Activated naive CD4-positive, alpha-beta T cell treated with anti-CD3 and anti-CD28 coated beads, Interleukin-2, amount 50 U/mL, for 24 hours (primary cell): ENCODE data around the gene HOXA1.

Source experiments
- H3K27ac Mint-ChIP-seq: one replicate; pipeline ENCODE4 v1.8.0; 2021; ENCODE audit warnings: mild to moderate bottlenecking, mixed read lengths
- H3K27me3 Mint-ChIP-seq: one replicate; pipeline ENCODE4 v1.8.0; 2021; ENCODE audit warnings: mixed read lengths
- H3K36me3 Mint-ChIP-seq: one replicate; pipeline ENCODE4 v1.8.0; 2021; ENCODE audit warnings: mixed read lengths
- H3K4me1 Mint-ChIP-seq: one replicate; pipeline ENCODE4 v1.8.0; 2021; ENCODE audit warnings: mixed read lengths
- H3K4me3 Mint-ChIP-seq: one replicate; pipeline ENCODE4 v1.8.0; 2021; ENCODE audit warnings: mild to moderate bottlenecking, mixed read lengths
- H3K9me3 Mint-ChIP-seq: one replicate; pipeline ENCODE4 v1.8.0; 2021; ENCODE audit warnings: mixed read lengths

Gene HOXA1

DNA sequence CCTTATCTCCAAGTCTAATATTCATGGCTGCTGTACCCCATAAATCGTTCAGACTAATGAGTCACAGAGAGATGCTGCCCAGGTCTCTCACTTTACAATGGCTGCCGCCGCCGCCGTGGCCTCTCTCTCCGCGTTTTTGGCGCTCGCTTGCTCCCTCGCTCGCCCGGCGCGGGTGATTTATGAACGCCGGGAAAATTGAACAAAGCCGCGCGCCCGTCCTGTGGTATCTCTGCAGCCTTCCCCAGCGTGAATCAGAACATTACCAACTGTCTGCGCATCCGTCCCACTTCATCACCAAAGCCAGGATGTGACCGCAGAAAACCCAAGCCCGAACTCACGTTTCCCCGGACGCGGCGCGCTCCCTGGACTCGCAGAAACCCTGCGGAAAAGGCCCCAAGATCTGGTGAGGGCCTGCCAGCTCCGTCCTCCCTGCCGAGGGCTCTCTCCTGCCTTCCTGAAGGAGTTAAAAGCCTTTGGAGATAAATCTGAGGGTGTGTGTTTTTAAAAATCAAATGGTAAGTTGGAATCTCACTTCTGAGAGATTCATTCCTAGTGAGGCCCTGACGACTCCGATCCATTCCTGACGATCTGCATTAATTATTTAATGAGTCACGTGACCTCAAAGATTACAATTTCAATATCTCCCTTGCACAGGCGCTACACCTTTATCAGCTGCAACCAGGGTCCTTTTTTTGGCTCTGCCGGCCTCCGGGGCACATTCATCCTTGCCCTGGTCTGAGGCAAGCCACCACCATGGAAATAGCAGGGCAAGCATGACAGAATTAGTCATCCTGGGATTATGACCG, 28.5 kb upstream of the HOXA1 start:
- no peak overlapping the region for H3K4me3 Mint-ChIP-seq
- no peaks in the 10 kb centered on the region for H3K9me3 Mint-ChIP-seq
- no peaks in the 10 kb centered on the region for H3K36me3 Mint-ChIP-seq
- H3K27ac Mint-ChIP-seq, result no peak overlapping the region
- H3K27me3 Mint-ChIP-seq, result peaks cover 17% of the 10 kb centered on the region
- H3K4me1 Mint-ChIP-seq, result no peaks in the 10 kb centered on the region

DNA sequence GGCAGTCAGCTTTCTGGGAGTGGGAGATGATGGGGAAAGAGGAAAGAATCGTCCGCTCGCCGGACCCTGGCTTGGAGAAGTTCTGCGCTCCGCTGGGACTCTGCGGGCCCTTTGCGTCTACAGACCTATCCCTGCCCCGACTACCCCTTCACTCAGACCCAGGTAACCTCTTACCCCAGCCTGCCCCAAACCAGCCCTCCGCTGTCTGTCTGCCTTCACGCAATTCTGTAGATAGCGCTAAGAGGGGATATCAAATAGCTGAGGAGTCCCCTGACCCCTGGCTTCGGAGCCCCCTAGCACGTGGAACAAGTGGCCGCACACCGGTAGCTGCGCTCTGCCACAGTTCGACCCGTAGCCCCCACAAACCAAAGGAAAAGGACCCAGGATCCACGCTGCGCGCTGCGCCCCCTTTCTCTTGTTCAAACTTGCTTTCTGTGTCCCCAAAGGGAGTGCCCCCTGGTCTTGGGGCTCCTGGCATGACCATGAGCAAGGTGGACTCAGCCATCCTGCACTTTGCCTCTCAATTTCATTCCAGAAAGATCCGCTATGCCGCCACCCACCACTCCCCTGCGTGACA, 27.8 kb upstream of the HOXA1 start:
- Mint-ChIP-seq H3K27me3 (peaks cover 16% of the 10 kb centered on the region), H3K4me3 (no peak overlapping the region), H3K27ac (no peak overlapping the region), H3K4me1 (no peaks in the 10 kb centered on the region), H3K9me3 (no peaks in the 10 kb centered on the region), H3K36me3 (no peaks in the 10 kb centered on the region)

- peaks cover 18% of the 10 kb centered on the region for H3K27me3 Mint-ChIP-seq
- H3K27ac Mint-ChIP-seq, result no peak overlapping the region
- H3K4me3 Mint-ChIP-seq, result no peak overlapping the region
- H3K9me3 Mint-ChIP-seq, result no peaks in the 10 kb centered on the region
- H3K36me3 Mint-ChIP-seq, result no peaks in the 10 kb centered on the region
- no peaks in the 10 kb centered on the region for H3K4me1 Mint-ChIP-seq
Observed at GRCh38 chr7:27123007-27123476, 27.2 kb upstream of the HOXA1 start.

DNA sequence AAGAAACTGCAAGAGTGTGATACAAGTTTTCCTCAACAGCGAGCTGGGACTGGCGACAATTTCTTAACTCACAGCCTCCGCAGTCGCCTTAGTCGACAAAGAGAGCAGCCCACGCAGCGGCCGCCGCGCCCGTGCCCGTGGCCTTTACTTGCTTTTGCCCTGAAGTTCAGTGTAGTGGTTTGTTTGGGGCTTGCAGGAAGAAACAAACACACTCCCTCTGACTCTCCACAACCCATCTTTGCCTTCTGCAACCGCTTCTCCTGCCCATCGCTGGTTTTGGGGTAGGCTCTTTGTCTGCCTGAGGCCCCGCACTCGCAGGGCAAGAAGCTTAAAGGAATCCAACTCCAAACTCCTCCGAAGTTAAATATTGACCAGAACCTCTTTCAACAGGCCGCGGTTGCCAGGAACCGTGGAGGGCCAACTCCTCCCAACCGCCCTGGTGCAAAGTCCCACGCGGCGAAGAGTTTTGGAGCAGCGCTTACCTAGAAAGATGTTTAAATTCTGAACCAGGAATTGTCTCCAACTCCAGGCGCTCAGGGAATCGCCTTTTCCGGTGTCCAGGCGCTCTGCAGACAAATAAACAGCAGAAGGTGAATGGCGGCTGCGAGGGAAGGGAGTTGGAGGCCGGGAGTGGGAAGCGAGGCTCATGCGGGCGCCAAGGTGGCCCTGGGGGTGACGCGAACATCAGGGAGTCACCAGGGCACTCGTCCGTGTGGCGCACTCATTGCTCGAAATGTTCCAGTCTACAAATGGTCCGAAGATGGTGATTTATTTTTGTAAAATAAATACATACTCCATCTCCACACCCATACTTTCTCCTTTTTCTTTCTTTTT, 26.5 kb upstream of the HOXA1 start:
- Mint-ChIP-seq H3K27me3 (peaks cover 13% of the 10 kb centered on the region), H3K4me3 (no peak overlapping the region), H3K9me3 (no peaks in the 10 kb centered on the region), H3K36me3 (no peaks in the 10 kb centered on the region), H3K4me1 (no peaks in the 10 kb centered on the region), H3K27ac (no peak overlapping the region)

GRCh38 chr7:27121684-27122076, 25.9 kb upstream of the HOXA1 start:
- Mint-ChIP-seq H3K27me3 (peaks cover 13% of the 10 kb centered on the region), H3K36me3 (no peaks in the 10 kb centered on the region), H3K4me1 (no peaks in the 10 kb centered on the region), H3K27ac (no peak overlapping the region), H3K4me3 (no peak overlapping the region), H3K9me3 (no peaks in the 10 kb centered on the region)

GRCh38 chr7:27119412-27119911, 23.7 kb upstream of the HOXA1 start:
- Mint-ChIP-seq H3K4me3 (no peak overlapping the region), H3K4me1 (no peaks in the 10 kb centered on the region), H3K27me3 (peaks cover 5% of the 10 kb centered on the region), H3K36me3 (no peaks in the 10 kb centered on the region), H3K9me3 (no peaks in the 10 kb centered on the region), H3K27ac (peak overlapping the region; percentile 10)

GRCh38 chr7:27118580-27118979, 22.8 kb upstream of the HOXA1 start:
- Mint-ChIP-seq H3K4me1 (no peaks in the 10 kb centered on the region), H3K27me3 (peaks cover 4% of the 10 kb centered on the region), H3K36me3 (no peaks in the 10 kb centered on the region), H3K4me3 (no peak overlapping the region), H3K9me3 (no peaks in the 10 kb centered on the region), H3K27ac (no peak overlapping the region)

- Mint-ChIP-seq H3K36me3 (no peaks in the 10 kb centered on the region), H3K4me3 (no peak overlapping the region), H3K27me3 (peaks cover 4% of the 10 kb centered on the region), H3K4me1 (no peaks in the 10 kb centered on the region), H3K9me3 (no peaks in the 10 kb centered on the region), H3K27ac (no peak overlapping the region)
Observed at GRCh38 chr7:27117887-27118491, 22.2 kb upstream of the HOXA1 start.

- Mint-ChIP-seq H3K4me1 (no peaks in the 10 kb centered on the region), H3K27me3 (peaks cover 4% of the 10 kb centered on the region), H3K9me3 (no peaks in the 10 kb centered on the region), H3K36me3 (no peaks in the 10 kb centered on the region), H3K4me3 (no peak overlapping the region), H3K27ac (no peak overlapping the region)
Observed at GRCh38 chr7:27116962-27117886, 21.4 kb upstream of the HOXA1 start.

GRCh38 chr7:27116031-27116961, 20.5 kb upstream of the HOXA1 start:
- H3K27ac Mint-ChIP-seq, result no peak overlapping the region
- H3K4me3 Mint-ChIP-seq, result no peak overlapping the region
- H3K9me3 Mint-ChIP-seq, result no peaks in the 10 kb centered on the region
- peaks cover 4% of the 10 kb centered on the region for H3K27me3 Mint-ChIP-seq
- H3K4me1 Mint-ChIP-seq, result no peaks in the 10 kb centered on the region
- no peaks in the 10 kb centered on the region for H3K36me3 Mint-ChIP-seq

- Mint-ChIP-seq H3K9me3 (no peaks in the 10 kb centered on the region), H3K4me1 (no peaks in the 10 kb centered on the region), H3K4me3 (no peak overlapping the region), H3K27me3 (peaks cover 4% of the 10 kb centered on the region), H3K27ac (no peak overlapping the region), H3K36me3 (no peaks in the 10 kb centered on the region)
Observed at GRCh38 chr7:27115221-27116026, 19.6 kb upstream of the HOXA1 start.

DNA sequence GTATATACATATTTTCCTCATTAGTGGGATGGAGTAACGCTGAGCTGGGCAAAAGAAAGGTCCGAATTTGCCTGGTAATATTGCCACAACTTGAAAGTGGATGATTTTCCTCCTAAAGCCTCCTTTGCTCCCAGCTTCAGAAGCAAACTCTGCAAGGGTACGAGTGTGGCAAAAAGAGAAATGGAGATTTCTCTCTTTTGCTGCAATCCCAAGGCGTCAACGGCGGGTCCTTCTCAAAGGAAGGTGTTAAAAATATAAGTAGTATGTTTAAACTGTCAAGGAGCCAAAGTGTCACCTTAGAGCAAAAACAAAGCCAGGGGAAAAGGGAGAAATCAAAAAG, 19.1 kb upstream of the HOXA1 start:
- no peak overlapping the region for H3K4me3 Mint-ChIP-seq
- no peaks in the 10 kb centered on the region for H3K36me3 Mint-ChIP-seq
- H3K27me3 Mint-ChIP-seq, result peaks cover 5% of the 10 kb centered on the region
- no peaks in the 10 kb centered on the region for H3K9me3 Mint-ChIP-seq
- no peaks in the 10 kb centered on the region for H3K4me1 Mint-ChIP-seq
- no peak overlapping the region for H3K27ac Mint-ChIP-seq

DNA sequence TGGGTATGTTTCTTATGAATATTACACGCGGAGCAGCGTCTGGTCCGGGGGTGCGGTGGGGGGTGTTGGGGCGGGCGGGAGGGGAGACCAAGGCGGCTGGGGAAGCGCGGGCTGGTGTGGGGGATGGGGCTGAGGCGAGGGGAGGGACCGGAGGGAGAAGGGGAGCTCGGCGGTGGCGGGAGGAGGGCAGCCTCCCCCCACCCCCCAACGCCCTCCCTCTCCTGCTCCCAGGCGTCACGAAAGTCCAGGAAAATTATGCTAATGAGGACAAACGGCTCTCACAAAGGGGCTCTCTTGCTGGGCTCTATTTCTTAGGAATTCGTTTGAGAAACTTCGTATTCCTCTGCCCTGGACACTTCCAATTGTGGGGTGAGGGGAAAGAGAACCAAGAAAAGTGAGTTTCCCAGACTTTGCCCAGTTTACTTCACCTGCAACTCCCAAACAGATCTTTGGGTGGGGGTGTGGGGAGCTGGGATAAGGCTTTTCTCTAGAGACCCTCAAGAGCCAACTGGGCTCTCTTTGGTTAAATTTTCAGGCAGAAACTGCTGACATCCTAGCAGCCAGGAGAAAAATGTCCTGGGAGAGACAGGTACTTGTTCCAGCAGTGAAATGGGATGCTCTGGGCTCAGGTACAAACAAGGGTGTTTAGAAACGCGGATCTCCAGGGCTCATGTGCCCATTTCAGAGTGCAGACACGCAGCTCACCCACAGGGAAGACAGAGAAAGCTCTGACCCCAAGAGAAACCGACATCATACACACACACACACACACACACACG, 18.4 kb upstream of the HOXA1 start:
- no peaks in the 10 kb centered on the region for H3K9me3 Mint-ChIP-seq
- H3K4me3 Mint-ChIP-seq, result no peak overlapping the region
- no peaks in the 10 kb centered on the region for H3K4me1 Mint-ChIP-seq
- no peak overlapping the region for H3K27ac Mint-ChIP-seq
- no peaks in the 10 kb centered on the region for H3K36me3 Mint-ChIP-seq
- peaks cover 5% of the 10 kb centered on the region for H3K27me3 Mint-ChIP-seq
